ENCODE data around the gene PRPF6.
"Not testable (repeated sequence)": the region's sequence is repeated elsewhere in the genome, so short reads cannot be mapped to it uniquely, and the experiment has no call there.

PRPF6 gene

GRCh38 chr20:64012385-64013154, 31.6 kb downstream of the PRPF6 start:
- DNase-seq (ENCODE audit: low spot score), result not testable (repeated sequence)

DNA sequence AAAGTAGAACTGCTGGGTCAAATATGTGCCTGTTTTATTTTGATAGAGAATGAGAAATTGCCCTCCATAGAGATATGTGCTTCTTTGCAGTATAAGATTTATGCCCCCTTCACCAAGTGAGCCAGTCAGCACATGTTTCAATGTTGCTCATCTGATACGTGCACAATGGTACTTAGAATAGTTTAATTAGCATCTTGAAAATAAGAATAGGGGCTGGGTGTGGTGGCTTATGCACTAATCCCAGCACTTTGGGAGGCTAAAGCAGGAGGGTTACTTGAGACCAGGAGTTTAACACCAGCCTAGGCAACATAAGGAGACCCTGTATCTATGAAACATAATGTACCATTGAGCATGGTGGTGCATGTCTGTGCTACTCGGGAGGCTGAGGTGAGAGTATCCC, 34.7 kb downstream of the PRPF6 start:
- no peak for DNase-seq (ENCODE audit: low spot score)

DNA sequence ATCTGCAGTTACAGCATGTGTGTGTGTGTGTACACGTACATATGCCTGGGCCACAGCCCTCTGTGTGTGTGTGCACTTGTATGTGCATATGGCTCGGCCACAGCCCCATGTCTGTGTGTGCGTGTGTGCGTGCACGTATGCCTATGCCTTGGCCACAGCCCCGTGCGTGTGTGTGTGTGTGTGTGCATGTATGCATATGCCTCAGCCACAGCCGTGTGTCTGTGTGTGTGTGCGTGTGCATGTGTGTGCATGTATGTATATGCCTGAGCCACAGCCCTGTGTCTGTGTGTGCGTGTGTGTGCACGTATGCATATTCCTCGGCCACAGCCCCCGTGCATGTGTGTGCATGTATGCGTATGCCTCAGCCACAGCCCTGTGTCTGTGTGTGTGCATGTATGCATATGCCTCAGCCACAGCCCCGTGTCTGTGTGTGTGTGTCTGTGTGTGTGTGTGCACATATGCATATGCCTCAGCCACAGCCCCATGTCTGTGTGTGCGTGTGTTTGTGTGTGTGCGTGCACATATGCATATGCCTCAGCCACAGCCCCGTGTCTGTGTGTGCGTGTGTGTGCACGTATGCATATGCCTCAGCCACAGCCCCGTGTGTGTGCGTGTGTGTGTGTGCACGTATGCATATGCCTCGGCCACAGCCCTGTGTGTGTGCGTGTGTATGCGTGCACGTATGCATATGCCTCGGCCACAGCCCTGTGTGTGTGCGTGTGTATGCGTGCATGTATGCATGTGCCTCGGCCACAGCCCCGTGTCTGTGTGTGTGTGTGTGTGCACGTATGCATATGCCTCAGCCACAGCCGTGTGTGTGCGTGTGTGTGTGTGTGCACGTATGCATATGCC, 40.4 kb downstream of the PRPF6 start:
- DNase-seq (ENCODE audit: low spot score), result no peak

- DNase-seq (ENCODE audit: low spot score), result no peak
Observed at GRCh38 chr20:64022671-64023360, 41.9 kb downstream of the PRPF6 start.

DNA sequence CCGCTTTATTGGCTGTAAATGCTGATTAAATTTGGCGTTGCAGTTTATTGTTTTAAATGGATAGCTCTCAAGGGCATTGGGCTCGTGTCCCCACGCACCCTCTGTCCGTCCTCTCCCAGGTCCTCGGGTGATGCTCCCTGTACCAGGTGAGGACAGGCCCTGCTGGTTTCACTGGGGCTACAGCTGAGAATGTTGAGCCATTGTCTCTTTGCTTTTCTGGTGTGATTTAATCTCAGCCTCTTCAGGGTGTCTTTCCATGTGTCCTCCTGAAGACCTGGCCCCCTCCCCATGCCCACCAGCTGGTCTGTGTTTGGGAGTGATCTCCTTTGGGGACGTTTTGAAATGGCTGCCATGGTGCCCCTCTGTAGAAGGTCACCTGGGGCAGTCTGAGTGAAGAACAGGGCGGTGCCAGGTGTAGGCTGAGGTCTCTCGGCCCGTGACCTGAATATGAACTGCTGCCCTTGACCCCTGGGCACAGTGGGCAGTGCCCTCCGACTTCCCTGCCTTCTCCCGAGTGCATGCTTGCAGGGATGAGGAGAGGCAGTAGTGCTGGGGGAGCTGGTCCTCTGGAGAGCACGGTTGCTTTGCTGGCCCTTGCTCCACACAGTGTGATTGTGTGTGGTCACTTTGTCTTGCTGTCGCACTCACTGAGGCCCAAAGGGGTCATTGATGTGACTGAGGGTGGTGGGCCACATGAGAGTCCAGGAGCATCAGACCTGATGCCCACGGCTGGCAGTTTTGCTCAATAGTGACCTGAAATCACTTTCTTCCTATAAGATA, 42.6 kb downstream of the PRPF6 start:
- DNase-seq (ENCODE audit: low spot score), result no peak

DNA sequence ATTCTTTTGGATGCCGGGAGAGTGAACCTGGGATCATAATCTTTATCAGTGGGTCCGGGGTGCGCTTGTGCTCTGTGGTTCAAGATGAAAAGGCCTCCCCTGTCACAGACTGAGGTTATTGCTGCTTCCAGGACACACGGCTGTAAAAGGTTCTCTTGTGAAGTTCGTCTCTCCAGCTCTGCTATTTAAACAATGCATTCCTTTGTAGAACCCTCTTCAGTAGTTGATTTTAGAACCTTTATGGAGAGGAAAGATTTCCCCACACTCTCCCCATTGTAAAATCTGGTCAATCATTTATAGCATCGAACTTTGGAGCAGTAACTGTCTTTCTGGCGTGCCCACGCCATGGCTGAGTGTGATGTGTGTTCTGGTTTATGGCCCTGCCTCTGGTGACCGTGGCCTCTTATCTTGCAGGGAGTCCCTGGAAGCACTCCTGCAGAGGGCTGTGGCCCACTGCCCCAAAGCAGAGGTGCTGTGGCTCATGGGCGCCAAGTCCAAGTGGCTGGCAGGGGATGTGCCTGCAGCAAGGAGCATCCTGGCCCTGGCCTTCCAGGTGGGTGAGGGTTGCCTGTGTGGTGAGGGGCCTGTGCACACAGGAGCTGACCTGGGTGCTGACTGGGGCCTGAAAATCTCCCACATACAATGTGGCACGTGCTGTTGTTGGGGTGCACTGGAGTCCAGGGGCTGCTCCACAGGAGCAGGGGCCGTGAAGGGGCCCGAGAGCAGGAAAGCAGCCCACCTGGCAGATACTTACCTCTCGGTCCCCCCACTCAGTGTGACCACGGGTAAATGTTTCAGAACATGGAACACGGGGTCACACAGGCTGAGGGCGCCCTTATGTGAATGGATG, 43.4 kb downstream of the PRPF6 start:
- no peak for DNase-seq (ENCODE audit: low spot score)

DNA sequence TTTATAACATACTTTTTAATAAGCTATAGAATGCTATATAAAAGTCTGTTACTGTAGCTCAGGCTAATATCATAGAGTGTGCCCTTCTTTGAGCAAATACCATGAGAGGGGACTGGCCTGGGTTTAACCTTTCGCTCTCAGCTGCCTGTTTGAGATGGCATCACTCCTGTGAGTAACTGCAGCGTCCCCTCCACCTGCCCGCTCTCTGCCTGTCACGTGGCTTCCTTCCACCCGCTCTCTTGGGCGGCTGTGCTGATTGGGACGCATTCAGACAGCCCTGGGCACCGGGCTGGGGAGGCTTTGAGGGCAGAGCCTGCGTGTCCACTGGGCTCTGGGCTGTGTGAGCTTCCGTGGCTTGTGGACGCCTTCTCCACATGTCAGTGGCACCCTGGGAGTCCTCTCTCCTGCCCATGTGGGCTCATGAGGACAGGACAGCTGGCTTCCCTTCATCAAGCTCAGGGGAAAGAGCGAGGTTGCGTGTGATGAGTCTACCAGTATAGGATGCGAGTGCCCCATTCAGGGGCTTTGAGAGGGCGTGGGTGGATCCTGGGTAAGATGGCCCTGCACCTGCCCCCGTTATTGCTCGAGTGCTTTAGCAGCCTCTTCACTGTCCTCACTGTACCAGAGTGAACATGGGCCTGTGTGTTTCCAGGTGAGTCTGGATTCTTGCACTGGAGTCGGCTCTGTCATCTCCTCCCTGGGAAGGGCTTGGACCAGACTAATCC, 44.3 kb downstream of the PRPF6 start:
- no peak for DNase-seq (ENCODE audit: low spot score)

DNA sequence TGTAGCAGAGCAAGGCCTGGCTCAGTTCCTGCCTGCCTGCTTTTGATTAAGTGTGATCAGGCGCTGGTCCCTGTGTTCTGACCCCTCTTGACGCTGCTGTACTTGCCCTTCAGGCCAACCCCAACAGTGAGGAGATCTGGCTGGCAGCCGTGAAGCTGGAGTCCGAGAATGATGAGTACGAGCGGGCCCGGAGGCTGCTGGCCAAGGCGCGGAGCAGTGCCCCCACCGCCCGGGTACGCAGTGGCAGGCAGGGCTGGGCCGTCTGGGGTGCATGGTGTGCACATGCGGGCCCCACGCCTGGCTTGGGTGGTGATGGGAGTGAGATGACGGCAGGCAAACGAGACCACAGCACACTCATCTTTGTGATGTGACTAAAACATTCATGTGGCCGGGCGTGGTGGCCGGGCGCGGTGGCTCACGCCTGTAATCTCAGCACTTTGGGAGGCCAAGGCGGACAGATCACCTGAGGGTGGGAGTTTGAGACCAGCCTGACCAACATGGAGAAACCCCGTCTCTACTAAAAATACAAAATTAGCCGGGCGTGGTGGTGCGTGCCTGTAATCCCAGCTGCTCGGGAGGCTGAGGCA, 45.0 kb downstream of the PRPF6 start:
- no peak for DNase-seq (ENCODE audit: low spot score)

DNA sequence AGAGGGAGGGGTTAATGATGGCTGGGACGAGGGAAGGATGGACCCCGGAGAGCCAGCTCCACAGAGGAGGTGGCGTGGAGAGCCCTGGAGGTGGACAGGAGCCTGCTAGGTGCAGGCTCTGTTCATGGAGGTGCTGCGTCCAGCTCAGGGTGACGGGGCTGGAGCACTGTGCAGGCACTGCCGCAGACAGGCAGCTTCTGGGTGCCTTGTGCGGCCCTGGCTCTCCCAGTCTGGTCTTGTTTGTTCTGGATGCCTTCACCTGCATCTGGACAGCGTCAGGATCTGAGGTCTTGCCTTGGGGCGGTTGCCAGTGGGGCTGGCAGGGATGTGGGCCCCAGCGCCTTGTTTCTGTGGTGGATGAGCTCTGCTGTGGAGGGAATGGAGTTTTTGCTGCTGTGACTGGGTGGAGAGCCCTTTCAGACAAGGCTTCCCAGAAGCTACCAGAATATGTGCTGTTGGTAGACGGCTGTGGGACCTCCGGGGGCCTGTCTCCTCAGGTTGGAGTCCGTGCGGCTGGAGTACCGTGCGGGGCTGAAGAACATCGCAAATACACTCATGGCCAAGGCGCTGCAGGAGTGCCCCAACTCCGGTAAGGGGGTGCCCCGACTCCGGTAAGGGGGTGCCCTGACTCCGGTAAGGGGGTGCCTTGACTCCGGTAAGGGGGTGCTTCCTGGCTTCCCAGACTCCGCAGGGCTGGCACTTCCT, 47.2 kb downstream of the PRPF6 start:
- no peak for DNase-seq (ENCODE audit: low spot score)

- DNase-seq (ENCODE audit: low spot score), result peak; percentile 78
Observed at GRCh38 chr20:64029293-64030117, 48.6 kb downstream of the PRPF6 start.

DNA sequence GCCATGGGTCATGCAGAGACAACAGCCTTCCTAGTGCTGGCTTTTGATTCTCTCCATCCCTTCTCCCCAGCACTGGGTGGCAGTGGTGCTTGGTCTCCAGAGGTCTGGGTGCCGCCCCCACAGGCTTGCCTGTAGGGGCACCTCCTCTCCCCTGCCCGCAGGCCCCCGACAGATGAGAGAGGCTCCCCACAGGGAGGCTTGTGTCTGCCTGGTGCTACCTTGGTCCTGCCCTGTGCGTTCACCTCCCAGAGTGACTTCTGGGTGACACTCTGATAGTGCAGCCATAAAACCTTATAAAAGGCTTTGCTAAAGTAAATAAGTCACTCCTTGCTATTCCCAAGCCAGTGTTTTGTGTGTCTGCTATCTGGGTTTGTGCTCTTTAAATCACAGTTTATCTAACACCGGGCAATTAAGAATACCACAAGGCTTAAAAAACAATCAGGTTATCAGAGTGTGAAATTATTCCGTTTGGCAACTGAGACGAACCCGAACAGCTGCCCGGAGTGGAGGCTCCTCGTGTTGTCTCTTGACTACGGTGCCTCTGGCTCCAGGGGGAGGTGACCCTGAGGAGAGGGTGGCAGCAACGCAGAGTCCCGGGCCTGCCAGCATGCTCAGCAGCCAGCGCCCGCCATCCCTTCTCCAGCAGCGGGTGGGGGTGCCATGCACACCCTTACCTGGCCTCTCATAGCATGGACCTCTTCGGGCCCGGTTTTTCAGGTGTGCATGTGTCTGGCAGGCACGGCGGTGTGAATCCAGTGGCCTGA, 49.6 kb downstream of the PRPF6 start:
- no peak for DNase-seq (ENCODE audit: low spot score)

GRCh38 chr20:64031822-64032314, 50.9 kb downstream of the PRPF6 start:
- no peak for DNase-seq (ENCODE audit: low spot score)

DNA sequence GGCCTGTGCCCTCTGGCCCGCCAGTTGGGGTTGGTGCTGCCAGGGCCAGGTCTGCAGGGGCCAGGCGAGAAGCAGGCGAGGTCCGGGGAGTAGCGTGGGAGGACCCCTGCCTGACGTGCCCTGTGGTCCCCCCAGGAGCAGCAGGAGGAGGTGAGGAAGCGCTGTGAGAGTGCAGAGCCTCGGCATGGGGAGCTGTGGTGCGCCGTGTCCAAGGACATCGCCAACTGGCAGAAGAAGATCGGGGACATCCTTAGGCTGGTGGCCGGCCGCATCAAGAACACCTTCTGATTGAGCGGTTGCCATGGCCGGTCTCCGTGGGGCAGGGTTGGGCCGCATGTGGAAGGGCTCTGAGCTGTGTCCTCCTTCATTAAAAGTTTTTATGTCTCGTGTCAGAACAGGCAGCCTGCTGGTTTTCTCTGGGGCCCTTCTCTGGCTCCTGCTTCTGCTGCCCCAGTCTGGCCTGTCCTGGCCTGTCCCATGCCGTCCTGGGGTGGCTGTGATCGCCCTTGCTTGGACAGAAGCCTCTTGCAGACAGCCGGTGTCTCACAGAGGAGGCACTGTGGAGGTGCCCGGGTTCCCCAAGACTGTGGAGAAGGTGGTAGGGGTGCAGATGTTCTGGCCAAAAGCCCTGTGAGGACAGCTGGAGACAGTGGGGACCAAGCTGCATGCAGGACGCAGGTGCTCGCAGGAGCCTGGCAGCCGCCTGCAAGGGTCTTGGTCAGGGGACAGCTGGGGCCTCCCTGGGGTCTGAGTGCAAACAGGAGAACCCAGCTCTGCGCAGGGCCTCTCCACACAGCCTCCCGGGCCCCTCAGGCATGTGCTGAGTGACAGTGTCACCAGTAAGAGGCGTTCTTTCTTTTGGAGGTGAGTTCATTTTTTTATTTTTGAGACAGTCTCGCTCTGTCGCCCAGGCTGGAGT, 52.0 kb downstream of the PRPF6 start:
- no peak for DNase-seq (ENCODE audit: low spot score)

DNA sequence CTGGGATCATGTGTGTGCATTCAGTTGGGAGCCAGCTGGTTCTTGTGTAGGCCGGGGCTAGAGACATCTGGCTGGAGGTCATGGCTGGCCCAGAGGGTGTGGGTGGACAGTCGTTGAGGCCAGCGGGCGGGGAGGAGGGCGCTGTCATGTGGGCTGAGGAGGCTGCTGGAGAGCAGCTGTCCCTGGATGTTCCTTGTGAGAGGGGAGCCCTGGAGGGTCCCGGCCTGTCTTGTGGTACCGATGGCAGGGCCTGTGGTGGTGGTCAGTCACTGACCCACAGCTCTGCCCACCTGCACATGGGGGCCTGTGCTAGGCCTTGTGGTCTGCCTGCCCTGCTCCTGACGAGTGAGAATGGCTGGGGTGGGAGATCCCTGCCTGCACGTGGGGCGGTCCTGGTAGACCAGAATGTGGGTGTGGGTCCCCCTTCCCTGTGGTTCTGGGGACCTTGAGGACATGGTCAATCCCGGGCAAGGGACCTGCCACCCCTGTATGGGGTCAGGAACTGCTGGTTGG, 53.1 kb downstream of the PRPF6 start:
- no peak for DNase-seq (ENCODE audit: low spot score)

GRCh38 chr20:64035066-64035932, 54.4 kb downstream of the PRPF6 start:
- no peak for DNase-seq (ENCODE audit: low spot score)
